Heart left ventricle (tissue), 13 donors: ENCODE results near the gene HERC5.

Source experiments
- CTCF ChIP-seq, 12 donors: fragments of 200-600 bp; sonication (generic) in 4 of 12; IDR thresholded peaks; one replicate each; pipeline versions ENCODE4 v1.5.0 to v1.8.0; 2018 to 2022; ENCODE audit warnings: antibody characterized with exemption in 12 of 12, mild to moderate bottlenecking in 5 of 12
- POLR2A ChIP-seq, 2 donors: fragments of 450-650 bp; IDR thresholded peaks; one replicate each; pipeline ENCODE4 v1.6.1; 2017; ENCODE audit warnings: antibody characterized with exemption in 2 of 2, mild to moderate bottlenecking in 2 of 2, moderate library complexity in 2 of 2
- donor health status: ischemic (EF 13 %, LVEDD 7.1; RV severe dilation, severe dysfunction).
- donor health status: DM: no; HTN: yes; CAD: no.
- donor health status: DM: no; HTN: no; CAD: no.
- donor health status: ischemic (EF 25% LVEDD 6.9; RV normal size, moderate dysfunction).
- donor health status: ischemic (EF 25% LVEDD 5.7; RV mildly dilated, moderate dysfunction).
- donor health status: ischemic (EF 35%, LVEDD 5.7; RV mildly dilated, moderate dysfunction).
- donor health status: nonischemic (EF 11% LVEDD 7.7; RV severe dilation, severe dysfunction).
- donor health status: DM: yes; HTN: yes; CAD: no.
- donor health status: PGD.
- donor health status: ischemic (EF 29% LVEDD 5.4; RV normal size, mild dysfunction).
- donor health status: nonischemic (EF 23%, LVEDD 6.1; RV moderate dilation, normal function).

- TF ChIP-seq CTCF (IDR thresholded peaks at IDR 0.05) (no peak), POLR2A (IDR thresholded peaks at IDR 0.05) (no peak)
These were observed 54.3 kb downstream of the HERC5 start for GRCh38 chr4:88511236-88511635.
